ENCODE data around the gene TRIP13.

Gene TRIP13

GRCh38 chr5:952597-953271 is 60.0 kb downstream of the TRIP13 start:
- TF ChIP-seq CTCF (IDR thresholded peaks at IDR 0.05; ENCODE audit: low read depth, low read length) = no peak
- no peak for DNase-seq (ENCODE audit: low read depth, low spot score)
- in situ Hi-C loops (cut with HindIII; ENCODE audit: low sequenced_read_pairs) = no loop called here
- H3K4me3 ChIP-seq (ENCODE audit: low read depth, low read length) = no peak overlapping the region

GRCh38 chr5:953535-954449 is 61.1 kb downstream of the TRIP13 start:
- in situ Hi-C loops (cut with HindIII; ENCODE audit: low sequenced_read_pairs) = no loop called here
- no peak for DNase-seq (ENCODE audit: low read depth, low spot score)
- TF ChIP-seq CTCF (IDR thresholded peaks at IDR 0.05; ENCODE audit: low read depth, low read length) = no peak
- H3K4me3 ChIP-seq (ENCODE audit: low read depth, low read length) = no peak overlapping the region

- DNase-seq (ENCODE audit: low read depth, low spot score) = no peak
- no peak overlapping the region for H3K4me3 ChIP-seq (ENCODE audit: low read depth, low read length)
- TF ChIP-seq CTCF (IDR thresholded peaks at IDR 0.05; ENCODE audit: low read depth, low read length) = no peak
- in situ Hi-C loops (cut with HindIII; ENCODE audit: low sequenced_read_pairs) = no loop called here
These were observed 63.4 kb downstream of the TRIP13 start for GRCh38 chr5:955886-956761.

GRCh38 chr5:956941-957747 is 64.5 kb downstream of the TRIP13 start:
- peak; percentile 52 for TF ChIP-seq CTCF (IDR thresholded peaks at IDR 0.05; ENCODE audit: low read depth, low read length)
- DNase-seq (ENCODE audit: low read depth, low spot score) = peak; percentile 89
- in situ Hi-C loops (cut with HindIII; ENCODE audit: low sequenced_read_pairs) = no loop called here
- H3K4me3 ChIP-seq (ENCODE audit: low read depth, low read length) = no peak overlapping the region

GRCh38 chr5:957748-958485 is 65.2 kb downstream of the TRIP13 start:
- in situ Hi-C loops (cut with HindIII; ENCODE audit: low sequenced_read_pairs) = no loop called here
- DNase-seq (ENCODE audit: low read depth, low spot score) = no peak
- TF ChIP-seq CTCF (IDR thresholded peaks at IDR 0.05; ENCODE audit: low read depth, low read length) = no peak
- no peak overlapping the region for H3K4me3 ChIP-seq (ENCODE audit: low read depth, low read length)

Data from astrocyte of the spinal cord (primary cell).